Bronchial epithelial cell (primary cell): ENCODE results near the gene FEZ2. TPM values are rescaled to one million over a fixed set of nuclear protein-coding genes. Genes with fewer than 3 reads are reported as not detected.

Source experiments
- DNase-seq: peaks from one replicate; pipeline ENCODE4 v3.0.0-alpha.2; 2010; ENCODE audit warnings: low read depth
- FAIRE-seq: peaks from 2 replicates; lab custom pipeline; 2011; peaks lifted over from hg19 to GRCh38; lab: Jason Lieb, UNC
- H3K27me3 ChIP-seq: 2 replicates; pipeline ENCODE4 v1.5.1; 2011; ENCODE audit warnings: low read length; ENCODE audit not compliant: control insufficient read depth, insufficient read depth
- H3K36me3 ChIP-seq: 2 replicates; pipeline ENCODE4 v1.5.1; 2011; ENCODE audit warnings: low read length; ENCODE audit not compliant: control insufficient read depth, insufficient read depth
- H3K4me3 ChIP-seq: 2 replicates; pipeline ENCODE4 v1.5.1; 2011; ENCODE audit warnings: mild to moderate bottlenecking, low read depth, low read length, control low read depth
- total RNA-seq: library from RNA; depleted of rRNA; stranded (reverse); fragments of >200 nt; gene quantifications from 2 replicates; pipeline ENCODE4 v1.2.1, GENCODE V29; 2014
- TF ChIP-seq, protein P1 (sequence below): IDR thresholded peaks from 2 replicates; pipeline ENCODE4 v1.5.1; 2011; ENCODE audit warnings: mild to moderate bottlenecking, moderate library complexity, low read length, control low read depth, inconsistent platforms; ENCODE audit not compliant: insufficient read depth, severe bottlenecking

The FEZ2 gene, protein sequence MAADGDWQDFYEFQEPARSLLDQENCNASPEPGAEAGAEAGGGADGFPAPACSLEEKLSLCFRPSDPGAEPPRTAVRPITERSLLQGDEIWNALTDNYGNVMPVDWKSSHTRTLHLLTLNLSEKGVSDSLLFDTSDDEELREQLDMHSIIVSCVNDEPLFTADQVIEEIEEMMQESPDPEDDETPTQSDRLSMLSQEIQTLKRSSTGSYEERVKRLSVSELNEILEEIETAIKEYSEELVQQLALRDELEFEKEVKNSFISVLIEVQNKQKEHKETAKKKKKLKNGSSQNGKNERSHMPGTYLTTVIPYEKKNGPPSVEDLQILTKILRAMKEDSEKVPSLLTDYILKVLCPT
- total RNA-seq: 46.3 and 57.0 TPM in 2 replicates

DNA sequence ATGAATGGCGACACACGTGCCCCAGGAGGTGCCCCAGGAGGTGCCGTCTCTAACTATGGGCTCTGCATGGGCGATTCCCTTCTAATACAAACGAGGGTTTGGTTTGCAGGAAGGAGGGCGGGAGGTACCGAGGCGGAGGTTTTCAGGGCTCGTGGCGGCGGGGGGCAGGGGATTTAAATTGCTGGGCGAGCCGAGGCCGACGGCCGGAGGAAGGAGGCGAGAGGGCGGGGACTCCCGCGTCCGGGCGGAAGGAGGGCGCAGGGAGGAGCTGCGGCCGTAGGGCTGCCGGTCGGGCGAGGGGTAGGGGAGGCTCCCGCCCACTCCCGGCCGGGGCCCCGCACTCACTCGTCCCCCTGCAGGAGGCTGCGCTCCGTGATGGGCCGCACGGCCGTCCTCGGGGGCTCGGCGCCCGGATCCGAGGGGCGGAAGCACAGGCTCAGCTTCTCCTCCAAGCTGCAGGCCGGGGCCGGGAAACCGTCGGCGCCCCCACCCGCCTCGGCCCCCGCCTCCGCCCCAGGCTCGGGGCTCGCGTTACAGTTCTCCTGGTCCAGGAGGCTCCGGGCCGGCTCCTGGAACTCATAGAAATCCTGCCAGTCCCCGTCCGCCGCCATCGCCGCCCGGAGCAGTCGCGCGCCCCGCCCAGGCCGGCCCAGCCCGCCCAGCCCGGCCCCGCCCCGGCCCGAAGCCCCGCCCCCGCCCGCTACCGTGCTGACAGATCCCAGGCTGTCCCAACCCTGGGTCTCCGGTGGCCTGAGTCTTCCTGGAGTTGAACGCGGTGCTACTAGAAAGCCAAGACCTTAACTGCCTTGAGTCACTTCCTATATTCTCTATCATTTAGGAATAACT is at the start of gene FEZ2:
FEZ2 (minus strand) TSS at position 637 of the 846 bp plus-strand sequence; CDS start at position 611, 26 bp downstream.
- FAIRE-seq (no peak), DNase-seq (peak; percentile 55)
- no peaks in the 10 kb centered on the region for H3K36me3 ChIP-seq
- TF ChIP-seq, protein P1, sequence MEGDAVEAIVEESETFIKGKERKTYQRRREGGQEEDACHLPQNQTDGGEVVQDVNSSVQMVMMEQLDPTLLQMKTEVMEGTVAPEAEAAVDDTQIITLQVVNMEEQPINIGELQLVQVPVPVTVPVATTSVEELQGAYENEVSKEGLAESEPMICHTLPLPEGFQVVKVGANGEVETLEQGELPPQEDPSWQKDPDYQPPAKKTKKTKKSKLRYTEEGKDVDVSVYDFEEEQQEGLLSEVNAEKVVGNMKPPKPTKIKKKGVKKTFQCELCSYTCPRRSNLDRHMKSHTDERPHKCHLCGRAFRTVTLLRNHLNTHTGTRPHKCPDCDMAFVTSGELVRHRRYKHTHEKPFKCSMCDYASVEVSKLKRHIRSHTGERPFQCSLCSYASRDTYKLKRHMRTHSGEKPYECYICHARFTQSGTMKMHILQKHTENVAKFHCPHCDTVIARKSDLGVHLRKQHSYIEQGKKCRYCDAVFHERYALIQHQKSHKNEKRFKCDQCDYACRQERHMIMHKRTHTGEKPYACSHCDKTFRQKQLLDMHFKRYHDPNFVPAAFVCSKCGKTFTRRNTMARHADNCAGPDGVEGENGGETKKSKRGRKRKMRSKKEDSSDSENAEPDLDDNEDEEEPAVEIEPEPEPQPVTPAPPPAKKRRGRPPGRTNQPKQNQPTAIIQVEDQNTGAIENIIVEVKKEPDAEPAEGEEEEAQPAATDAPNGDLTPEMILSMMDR: no peak
- peak within 1 kb of the TSS; percentile 76 for H3K4me3 ChIP-seq
- no peaks in the 10 kb centered on the region for H3K27me3 ChIP-seq

DNA sequence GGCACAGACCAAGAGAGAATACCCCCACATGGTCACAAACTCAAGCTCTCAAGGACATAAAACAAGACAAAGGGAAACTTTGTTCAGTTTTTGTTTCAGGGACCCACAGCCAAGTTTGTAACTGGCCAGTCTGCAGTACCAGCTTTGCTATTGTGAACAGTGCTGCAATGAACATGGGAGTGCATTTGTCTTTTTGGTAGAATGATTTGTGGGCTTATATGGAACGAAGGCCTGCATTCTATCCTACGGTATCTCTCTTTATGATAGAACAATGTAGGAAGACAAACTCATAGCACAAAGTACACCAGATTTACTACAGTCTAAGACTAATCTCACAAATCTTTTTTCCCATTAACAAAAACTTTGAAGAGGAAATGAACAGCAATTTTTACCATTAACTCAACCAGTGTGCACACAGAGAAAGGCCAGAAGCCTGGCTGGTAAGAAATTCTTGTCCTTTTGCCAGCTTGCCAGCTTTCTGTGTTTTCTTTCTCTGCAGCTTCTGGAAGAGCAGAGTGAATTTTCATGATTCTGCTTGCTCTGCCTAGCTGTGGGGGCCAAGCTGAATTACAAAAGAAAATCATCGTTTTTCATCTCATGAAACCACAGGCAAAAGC is 37.1 kb upstream of the FEZ2 start:
- Histone ChIP-seq H3K27me3 (no peaks in the 10 kb centered on the region), H3K36me3 (no peaks in the 10 kb centered on the region), H3K4me3 (no peak overlapping the region)
- TF ChIP-seq, protein P1: no peak
- DNase-seq (no peak), FAIRE-seq (no peak)

DNA sequence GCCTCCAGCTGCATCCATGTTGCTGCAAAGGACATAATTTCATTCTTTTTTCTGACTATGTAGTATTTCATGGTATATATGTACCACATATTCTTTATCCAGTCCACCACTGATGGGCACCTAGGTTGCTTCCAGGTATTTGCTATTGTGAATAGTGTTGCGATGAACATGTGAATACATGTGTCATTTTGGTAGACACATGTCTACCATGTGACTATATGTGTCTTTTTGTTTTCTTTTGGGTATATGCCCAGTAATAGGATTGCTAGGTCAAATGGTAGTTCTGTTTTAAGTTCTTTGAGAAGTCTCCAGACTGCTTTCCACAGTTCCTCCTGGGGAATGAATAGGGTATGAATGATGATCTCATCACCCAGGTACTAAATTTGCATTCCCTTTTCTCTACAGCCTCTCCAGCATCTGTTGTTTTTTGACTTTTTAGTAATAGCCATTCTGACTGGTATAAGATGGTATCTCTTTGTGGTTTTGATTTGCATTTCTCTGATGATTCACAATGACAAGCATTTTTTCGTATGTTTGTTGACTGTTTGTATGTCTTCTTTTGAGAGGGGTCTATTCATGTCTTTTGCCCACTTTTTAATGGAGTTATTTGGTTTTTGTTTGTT is 35.6 kb upstream of the FEZ2 start:
- no peak for FAIRE-seq
- H3K4me3 ChIP-seq: no peak overlapping the region
- no peaks in the 10 kb centered on the region for H3K36me3 ChIP-seq
- DNase-seq: peak; percentile 62
- H3K27me3 ChIP-seq: no peaks in the 10 kb centered on the region
- TF ChIP-seq, protein P1: no peak

DNA sequence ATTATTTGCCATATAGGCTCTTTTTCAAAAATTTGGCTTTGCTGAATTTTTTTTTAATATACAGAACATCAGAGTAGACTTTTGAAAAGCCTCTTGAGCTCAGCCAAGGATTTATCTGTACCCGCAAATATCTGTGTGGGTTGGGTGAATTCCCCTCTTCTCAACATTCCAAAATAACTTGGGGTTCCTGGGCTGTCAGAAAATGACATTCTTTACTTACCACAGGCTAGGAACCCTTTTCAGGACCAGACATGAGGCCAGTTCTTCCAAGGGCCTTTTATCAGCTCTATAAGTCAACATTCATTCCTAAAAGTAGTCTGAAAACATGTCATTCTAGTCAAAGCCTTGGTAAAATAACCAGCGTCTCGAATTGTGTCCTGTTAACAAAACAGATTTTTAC is 28.8 kb upstream of the FEZ2 start:
- Histone ChIP-seq H3K4me3 (no peak overlapping the region), H3K36me3 (no peaks in the 10 kb centered on the region), H3K27me3 (no peaks in the 10 kb centered on the region)
- TF ChIP-seq, protein P1: no peak
- DNase-seq (no peak), FAIRE-seq (no peak)

DNA sequence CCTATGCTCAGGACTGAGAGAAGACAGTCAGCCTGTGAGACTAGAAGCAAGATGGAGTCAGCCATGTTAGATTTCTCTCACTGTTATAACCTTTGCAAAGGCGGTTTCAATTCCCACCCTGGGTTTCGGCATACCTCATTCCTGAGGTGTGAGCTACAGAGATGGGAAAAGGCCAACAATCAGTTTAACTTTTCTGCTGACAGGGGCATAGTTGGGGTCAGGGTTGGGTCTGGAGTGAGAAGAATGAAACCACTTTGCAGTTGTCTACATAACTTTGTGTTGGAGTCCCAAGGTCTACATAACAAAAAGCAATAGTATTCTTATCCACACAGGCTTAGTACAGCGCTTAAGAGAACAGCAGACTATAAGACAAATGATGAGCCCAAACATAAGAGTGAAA is 28.1 kb upstream of the FEZ2 start:
- TF ChIP-seq, protein P1: no peak
- FAIRE-seq (no peak), DNase-seq (no peak)
- no peak overlapping the region for H3K4me3 ChIP-seq
- no peaks in the 10 kb centered on the region for H3K27me3 ChIP-seq
- no peaks in the 10 kb centered on the region for H3K36me3 ChIP-seq
